ENCODE measurements around the gene CCT6B. TPM values are rescaled to one million over a fixed set of nuclear protein-coding genes. Genes with fewer than 3 reads are reported as not detected.
A peak's percentile ranks its signal among the peaks of the same experiment; 100 is the strongest.
"Not testable (repeated sequence)": the region's sequence is repeated elsewhere in the genome, so short reads cannot be mapped to it uniquely, and the experiment has no call there.

Gene CCT6B
- total RNA-seq, 3 donors from 2014 or later: 4.4 to 4.8 (median 4.6) TPM

DNA sequence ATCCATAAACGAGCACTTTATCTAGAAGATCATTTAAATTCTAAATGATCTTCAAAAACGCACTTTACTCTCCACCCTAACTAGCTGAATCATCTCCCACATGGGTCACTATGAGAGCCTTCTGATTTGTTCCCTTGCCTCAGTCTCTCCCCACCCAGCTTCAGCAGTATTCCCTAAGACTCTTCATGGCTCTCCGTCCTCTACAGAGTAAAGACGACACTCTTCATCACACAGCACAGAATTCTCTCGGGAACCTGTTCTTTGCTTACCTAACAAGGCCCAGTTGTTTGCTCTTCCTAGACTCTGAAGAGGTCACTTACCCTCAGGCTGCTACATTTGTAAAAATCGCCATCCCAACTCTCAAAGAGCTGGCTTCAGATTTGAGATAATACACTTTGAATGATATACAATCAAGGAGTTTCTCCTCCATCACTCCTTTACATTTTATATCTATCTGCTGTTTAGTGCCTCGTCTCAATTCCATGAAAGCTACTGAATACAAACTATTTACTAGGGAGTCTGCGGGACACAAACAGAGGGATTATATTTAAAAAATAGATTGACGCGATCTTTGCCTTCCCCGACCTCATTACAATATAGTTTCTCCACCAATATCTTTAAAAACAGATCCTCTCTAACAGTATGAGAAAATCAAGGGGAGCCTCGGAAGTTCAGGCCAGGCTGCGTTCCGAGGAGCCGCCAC, 18.5 kb upstream of the CCT6B start:
- H3K4me3 ChIP-seq: peak overlapping the region; percentile 76 to 89 (median 81)
- H3K27ac ChIP-seq: peak overlapping the region; percentile 96 to 99
- no peaks in the 10 kb centered on the region for H3K36me3 ChIP-seq
- no peak for DNase-seq (ENCODE audit: low spot score in 2 of 2)
- H3K27me3 ChIP-seq: no peaks in the 10 kb centered on the region
- H3K4me1 ChIP-seq: no peaks in the 10 kb centered on the region
- TF ChIP-seq POLR2A (IDR thresholded peaks at IDR 0.05) (no peak), POLR2AphosphoS5 (IDR thresholded peaks at IDR 0.05) (peak in 1 of 3 donors; percentile 26)
- TF ChIP-seq, protein P1, sequence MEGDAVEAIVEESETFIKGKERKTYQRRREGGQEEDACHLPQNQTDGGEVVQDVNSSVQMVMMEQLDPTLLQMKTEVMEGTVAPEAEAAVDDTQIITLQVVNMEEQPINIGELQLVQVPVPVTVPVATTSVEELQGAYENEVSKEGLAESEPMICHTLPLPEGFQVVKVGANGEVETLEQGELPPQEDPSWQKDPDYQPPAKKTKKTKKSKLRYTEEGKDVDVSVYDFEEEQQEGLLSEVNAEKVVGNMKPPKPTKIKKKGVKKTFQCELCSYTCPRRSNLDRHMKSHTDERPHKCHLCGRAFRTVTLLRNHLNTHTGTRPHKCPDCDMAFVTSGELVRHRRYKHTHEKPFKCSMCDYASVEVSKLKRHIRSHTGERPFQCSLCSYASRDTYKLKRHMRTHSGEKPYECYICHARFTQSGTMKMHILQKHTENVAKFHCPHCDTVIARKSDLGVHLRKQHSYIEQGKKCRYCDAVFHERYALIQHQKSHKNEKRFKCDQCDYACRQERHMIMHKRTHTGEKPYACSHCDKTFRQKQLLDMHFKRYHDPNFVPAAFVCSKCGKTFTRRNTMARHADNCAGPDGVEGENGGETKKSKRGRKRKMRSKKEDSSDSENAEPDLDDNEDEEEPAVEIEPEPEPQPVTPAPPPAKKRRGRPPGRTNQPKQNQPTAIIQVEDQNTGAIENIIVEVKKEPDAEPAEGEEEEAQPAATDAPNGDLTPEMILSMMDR (IDR thresholded peaks at IDR 0.05): no peak
- intact Hi-C loops (cut with DNase I; ENCODE audit: low total_unique reads): no loop called here
- H3K9me3 ChIP-seq: no peaks in the 10 kb centered on the region

DNA sequence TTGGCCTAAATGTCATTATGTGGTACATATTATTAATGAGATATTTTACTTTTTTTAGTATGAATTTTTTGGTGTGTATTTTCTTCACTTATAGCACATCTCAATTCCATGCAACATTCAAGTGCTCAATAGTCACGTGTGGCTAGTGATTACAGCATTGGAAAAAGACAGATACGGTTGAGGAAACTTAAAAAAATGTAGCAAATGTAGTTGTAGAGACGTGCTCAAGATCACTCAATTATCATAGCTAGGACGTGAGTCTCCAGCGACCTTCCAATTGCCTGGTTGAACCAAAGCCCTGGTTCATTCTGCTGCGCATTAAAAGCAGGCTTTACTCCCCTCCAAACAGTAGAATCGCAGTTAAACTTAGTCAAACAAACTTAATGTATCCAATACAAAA, 17.9 kb upstream of the CCT6B start:
- no peaks in the 10 kb centered on the region for H3K4me1 ChIP-seq
- no peak for TF ChIP-seq POLR2AphosphoS5 (IDR thresholded peaks at IDR 0.05)
- no peaks in the 10 kb centered on the region for H3K36me3 ChIP-seq
- H3K4me3 ChIP-seq: no peak overlapping the region
- no peak overlapping the region for H3K27ac ChIP-seq
- DNase-seq (ENCODE audit: low spot score in 2 of 2): no peak
- intact Hi-C loops (cut with DNase I; ENCODE audit: low total_unique reads): no loop called here
- no peaks in the 10 kb centered on the region for H3K9me3 ChIP-seq
- H3K27me3 ChIP-seq: no peaks in the 10 kb centered on the region

DNA sequence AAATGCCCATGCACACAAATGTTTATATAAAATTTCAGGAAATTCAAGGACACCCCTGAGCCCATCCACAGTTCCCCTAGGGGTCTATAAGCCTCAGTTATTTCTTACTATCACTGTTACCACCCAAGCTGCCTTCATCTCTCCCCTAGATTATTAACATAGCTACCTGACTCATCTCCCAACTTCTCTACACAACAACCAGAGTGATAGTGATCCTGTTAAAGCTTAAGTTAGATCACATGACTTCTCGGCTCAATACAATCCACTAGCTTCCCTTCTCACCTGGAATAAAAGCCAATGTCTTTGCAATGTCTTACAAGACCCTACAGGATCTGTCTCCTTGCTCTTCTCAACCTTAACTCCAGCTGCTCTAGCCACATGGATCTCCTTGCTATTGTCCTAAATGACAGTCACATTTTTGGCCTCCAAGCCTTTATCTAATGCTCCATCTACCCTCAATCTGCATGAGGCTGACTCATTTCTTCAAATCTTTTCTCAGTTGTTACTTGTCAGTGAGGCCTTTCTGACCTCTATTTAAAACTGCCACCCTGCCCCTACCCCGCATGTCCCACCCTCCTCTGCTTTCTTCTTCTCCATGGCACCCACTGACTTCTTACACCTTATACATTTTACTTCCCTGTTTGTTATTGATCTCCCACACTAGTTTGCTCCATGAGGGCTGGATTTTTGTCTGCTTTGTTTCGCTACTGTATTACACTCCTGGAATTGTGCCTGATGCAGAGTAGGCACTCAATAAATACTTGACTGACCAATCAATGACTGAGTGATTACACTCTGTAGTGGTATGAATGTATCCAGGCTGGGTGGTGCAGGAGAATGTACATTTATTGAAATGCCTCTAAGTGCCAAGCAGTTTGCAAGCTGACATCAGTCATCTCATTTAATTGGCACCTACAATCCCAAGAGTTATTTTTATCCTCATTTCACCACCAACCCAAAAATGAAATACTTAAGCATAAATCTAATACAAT, 13.8 kb upstream of the CCT6B start:
- Histone ChIP-seq H3K9me3 (no peaks in the 10 kb centered on the region), H3K36me3 (no peaks in the 10 kb centered on the region), H3K4me1 (no peaks in the 10 kb centered on the region), H3K27ac (no peak overlapping the region), H3K27me3 (no peaks in the 10 kb centered on the region), H3K4me3 (no peak overlapping the region)
- no peak for TF ChIP-seq POLR2AphosphoS5 (IDR thresholded peaks at IDR 0.05)
- TF ChIP-seq, protein P1 (IDR thresholded peaks at IDR 0.05): no peak
- no peak for TF ChIP-seq POLR2A (IDR thresholded peaks at IDR 0.05)
- no peak for DNase-seq (ENCODE audit: low spot score in 2 of 2)
- intact Hi-C loops (cut with DNase I; ENCODE audit: low total_unique reads): no loop called here

DNA sequence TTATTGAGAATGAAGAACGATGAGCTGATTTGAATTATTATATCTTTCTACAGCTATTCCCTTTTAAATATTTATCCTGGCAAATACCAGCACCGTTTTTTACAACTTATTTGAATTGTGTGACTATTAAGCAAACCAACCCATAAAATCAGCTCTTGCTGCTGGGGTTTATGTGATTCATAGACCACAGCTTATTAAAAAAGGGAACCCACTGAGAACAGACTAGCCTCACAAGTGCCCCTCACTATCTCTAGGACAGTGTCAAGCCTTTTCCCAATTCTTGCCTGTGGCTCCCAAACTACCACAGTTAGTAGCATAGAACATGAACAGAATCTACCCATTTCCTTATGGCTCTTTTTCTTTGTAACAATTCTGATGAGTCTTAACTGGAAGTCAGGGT, 12.9 kb upstream of the CCT6B start:
- no peak overlapping the region for H3K4me3 ChIP-seq
- H3K9me3 ChIP-seq: no peaks in the 10 kb centered on the region
- intact Hi-C loops (cut with DNase I; ENCODE audit: low total_unique reads): no loop called here
- H3K27me3 ChIP-seq: no peaks in the 10 kb centered on the region
- H3K4me1 ChIP-seq: no peaks in the 10 kb centered on the region
- TF ChIP-seq POLR2AphosphoS5 (IDR thresholded peaks at IDR 0.05): no peak
- TF ChIP-seq POLR2A (IDR thresholded peaks at IDR 0.05): no peak
- TF ChIP-seq, protein P1 (IDR thresholded peaks at IDR 0.05): no peak
- H3K36me3 ChIP-seq: no peaks in the 10 kb centered on the region
- H3K27ac ChIP-seq: no peak overlapping the region
- DNase-seq (ENCODE audit: low spot score in 2 of 2): no peak

DNA sequence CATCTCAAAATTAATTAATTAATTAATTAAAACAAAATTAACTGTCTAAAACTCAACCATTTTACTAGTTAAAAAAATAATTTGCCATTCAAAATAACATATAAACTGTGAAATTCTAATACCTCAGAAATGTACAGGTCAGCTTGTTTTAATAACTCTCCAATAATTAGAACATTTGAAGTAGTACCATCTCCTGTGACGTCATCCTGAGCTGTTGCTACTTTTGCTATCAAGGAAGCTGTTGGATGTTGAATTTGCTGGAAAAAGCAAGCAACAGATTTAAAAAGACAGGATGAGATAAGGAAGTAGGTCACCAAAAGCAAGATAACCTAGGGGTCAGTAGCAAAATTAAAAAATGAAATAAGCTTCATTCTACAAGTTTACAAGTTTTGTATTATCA, 2.8 kb downstream of the CCT6B start:
- no peak for DNase-seq (ENCODE audit: low spot score in 2 of 2)
- Histone ChIP-seq H3K36me3 (no peaks in the 10 kb centered on the region), H3K4me1 (peaks cover 0 to 11% of the 10 kb centered on the region in 2 donors), H3K27ac (no peak overlapping the region), H3K9me3 (no peaks in the 10 kb centered on the region), H3K4me3 (no peak overlapping the region), H3K27me3 (no peaks in the 10 kb centered on the region)
- TF ChIP-seq POLR2A (IDR thresholded peaks at IDR 0.05): no peak
- no peak for TF ChIP-seq POLR2AphosphoS5 (IDR thresholded peaks at IDR 0.05)
- TF ChIP-seq, protein P1 (IDR thresholded peaks at IDR 0.05): no peak
- intact Hi-C loops (cut with DNase I; ENCODE audit: low total_unique reads): no loop called here

GRCh38 chr17:34950780-34951179, 10.5 kb downstream of the CCT6B start:
- H3K27ac ChIP-seq; intact Hi-C loops (cut with DNase I; ENCODE audit: low total_unique reads); H3K4me1 ChIP-seq; H3K27me3 ChIP-seq; H3K9me3 ChIP-seq; H3K4me3 ChIP-seq; DNase-seq (ENCODE audit: low spot score in 2 of 2); H3K36me3 ChIP-seq: not testable (repeated sequence)
